ENCODE results near the gene RAPGEF4.

DNA sequence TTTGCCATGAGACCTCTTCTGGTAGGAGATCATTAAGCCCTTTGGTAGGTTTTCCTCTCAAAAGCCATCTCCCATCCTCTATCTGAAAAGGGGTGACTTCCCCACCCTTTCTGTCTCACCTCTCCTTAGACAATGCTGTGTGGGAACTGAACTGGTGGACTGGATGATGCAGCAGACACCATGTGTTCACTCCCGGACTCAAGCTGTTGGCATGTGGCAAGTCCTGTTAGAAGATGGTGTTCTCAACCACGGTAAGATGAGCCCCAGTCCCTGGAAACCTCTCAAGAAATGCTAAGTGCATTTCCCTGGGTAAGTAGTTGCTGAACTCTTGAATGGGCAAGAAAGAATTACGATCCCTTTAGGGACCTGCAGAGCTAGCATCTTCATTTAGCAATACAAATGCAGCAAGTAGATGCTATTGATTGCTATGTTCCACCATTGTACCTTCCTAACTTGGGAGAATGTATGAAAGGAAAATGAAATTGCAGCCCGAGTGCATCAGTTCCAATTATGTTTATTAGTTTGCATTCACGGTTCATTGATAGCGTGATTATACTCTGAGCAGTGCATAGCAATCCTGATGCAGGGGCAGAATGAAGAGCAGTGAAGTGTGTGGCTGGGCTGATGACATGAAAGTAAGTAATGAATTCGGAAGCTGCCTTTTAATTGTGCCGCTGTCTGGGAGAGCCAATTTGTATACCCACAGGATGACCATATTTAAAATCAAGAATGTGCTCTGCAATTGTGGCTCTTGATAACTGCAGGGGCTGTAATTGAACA is 230.0 kb downstream of the RAPGEF4 start:
- no peak for TF ChIP-seq POLR2A (IDR thresholded peaks at IDR 0.05)
- no peak for TF ChIP-seq POLR2AphosphoS5 (IDR thresholded peaks at IDR 0.05)
- TF ChIP-seq CTCF (IDR thresholded peaks at IDR 0.05), result no peak

All from sigmoid colon (tissue), 4 donors.